ENCODE results near the gene RAB6B.

The RAB6B gene

DNA sequence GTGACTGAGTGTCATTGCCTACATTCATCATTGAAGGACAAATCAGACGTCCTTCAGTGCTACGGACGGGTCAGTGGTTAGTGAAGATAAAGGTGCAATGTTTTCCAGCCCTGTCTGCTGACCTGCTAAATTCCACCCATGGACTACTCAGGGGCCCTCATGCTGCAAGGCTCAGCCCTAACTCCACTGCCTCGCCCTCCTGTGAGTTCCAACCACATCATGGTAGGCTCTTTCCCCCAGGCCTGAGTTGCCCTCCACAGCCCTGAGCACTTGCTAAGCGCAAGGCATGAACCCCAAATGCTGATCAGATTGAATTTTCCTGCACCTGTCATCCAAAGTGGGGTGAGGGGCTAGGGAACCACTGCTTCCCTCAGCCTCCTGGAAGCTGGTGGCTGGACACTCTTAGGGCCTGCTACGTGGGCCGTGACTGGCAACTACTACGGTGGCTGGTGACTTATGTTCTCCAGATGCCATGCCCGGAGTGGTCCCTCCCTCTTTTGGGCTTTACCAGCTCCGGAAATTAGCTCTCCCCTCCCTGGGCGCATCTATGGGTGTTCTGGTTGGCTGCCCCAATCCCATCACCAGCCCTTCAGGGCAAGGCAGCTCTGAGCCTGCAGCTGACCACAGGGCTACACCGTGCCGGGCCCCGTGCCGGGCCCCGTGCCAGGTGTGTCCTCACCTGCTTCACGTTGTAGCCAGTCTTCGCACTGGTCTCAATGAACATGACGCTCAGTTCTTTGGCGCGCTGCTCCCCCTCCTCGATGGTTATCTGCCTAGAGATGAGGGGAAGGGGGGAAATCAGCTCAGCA is 58.0 kb downstream of the RAB6B start:
- no peak for DNase-seq

DNA sequence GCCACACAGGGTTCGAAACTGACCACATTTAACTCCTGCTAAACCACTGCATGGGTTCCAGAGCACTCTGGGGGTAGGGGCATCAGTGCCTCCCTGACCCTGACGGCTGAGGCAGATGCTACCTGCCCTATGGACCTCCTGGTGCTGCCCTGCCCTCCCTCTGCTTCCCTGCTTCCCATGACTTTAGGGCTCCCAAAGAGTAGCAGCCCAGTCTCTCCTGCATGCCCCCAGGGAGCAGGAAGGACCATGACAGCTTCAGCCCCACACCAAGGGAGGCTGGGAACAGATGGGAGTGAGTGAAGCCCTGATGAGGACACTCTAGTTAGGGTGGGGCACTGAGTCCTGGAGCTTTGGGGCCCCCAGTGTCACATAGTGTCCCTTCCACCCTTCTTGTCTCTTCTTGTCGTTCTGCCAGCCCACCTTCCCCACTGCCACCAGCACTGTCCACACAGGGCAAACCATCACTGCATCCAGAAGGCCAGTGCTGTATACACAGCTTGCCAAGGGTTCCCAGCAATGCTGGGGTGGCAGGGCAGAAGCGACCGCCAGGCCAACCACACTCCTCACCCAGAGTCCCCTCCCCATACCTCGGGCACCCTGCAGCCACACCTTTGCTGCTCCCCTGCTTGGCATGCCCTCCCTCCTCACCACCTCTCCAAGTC is 59.1 kb downstream of the RAB6B start:
- no peak for DNase-seq

DNA sequence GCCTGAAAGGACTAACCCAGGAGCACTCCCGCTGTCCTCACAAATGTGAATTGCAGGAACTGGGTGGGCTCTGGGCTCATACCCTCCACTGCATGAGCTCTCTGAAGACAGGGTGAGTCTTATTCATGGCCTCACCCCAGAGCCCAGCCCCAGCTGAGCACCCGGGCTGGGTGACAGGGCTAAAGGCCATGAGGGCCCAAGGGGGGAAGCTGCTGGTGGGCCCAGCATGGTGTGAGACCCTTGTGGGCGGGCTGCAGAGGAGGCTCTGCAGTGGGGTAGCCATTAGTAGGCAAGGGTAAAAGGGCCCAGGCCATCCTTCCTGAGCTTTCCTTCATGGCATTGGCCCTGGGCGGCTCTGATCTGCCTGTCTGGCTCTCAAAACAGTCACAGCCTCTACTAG is 59.7 kb downstream of the RAB6B start:
- no peak for DNase-seq

DNA sequence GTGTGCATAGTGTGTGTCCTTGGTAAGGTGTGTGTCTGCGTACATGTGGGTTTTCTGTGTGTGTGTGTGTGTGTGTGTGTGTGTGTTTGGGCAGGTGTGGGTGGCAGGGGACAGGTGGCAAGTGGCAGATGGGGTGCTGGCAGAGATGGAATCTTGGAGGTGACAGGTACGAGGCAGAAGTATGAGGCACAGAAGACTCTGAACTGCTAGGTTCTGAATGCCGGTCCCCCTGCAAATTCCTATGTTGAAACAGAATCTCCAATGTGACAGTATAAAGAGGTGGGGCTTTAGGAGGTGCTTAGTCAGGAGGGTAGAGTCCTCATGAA is 60.3 kb downstream of the RAB6B start:
- no peak for DNase-seq

DNA sequence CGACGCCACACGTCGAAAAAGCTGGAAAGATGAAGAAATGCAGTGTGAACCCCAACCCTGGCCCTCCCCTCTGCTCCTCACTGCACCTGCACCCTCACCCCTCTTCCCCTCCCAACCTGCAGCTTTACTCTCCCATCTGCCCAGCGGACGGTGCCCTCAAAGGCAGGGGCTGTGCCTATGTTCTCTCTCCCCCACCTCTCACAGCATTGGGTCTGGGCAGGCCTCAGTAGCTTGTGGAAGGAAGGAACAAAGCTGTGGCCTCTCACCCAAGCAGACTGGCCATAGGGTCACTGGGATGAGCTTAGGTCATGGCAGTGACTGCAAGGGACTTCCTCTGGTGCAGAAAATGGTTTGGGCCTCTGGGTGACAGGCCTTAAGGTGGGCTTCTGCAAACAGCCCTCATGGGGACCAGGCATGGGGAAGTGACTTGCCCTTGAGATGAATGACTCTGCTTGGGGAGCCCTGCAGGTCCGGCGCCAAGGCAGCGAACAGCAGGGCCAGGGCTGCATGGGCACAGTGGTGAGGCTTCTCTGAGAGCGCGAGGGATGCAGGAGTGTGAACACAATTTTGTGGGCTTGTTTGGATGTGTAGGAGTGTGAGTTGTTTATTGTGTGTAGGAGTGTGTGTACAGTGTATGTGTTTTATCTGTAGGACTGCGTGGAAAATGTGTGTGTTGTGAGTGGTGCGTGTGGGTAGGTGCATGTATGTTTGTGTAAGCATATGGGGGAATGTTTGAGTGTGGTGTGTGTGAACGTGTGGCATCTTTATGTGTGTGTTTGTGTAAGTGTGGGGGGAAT is 60.9 kb downstream of the RAB6B start:
- DNase-seq = no peak

DNA sequence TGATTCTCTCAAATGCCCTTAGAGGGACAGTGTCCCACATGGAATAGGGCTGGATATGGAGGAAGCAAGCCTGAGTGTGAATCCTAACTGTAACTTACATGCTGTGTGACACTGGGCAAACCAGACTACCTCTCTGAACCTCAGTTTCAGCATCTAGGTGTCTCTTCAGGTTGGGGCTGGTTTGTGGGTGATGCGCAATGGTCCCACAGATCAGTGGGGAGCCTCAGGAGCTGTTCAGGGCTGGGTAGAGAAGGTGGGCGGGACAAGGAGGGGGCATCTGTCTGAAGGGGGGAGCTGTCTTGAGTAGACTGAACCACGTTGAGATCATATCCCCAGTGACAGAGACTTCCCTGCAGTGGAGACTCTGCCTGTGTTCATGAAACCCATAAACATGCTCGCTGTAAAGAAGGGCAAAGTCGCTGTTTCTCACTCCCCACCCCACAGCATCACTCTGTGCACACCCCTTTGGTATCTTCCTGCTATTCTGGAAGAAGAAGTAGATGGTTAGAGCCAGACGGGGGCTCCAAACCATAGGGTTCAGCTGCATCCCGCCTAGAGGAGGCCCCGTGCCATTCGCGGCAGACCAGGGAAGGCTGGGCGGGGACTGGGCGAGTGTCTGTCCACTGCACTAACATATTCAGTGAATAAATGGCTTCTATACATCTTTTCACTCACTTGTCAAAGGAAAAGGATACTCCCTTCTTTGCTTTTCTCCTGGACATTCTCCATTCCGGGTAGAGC is 61.6 kb downstream of the RAB6B start:
- DNase-seq = no peak

DNA sequence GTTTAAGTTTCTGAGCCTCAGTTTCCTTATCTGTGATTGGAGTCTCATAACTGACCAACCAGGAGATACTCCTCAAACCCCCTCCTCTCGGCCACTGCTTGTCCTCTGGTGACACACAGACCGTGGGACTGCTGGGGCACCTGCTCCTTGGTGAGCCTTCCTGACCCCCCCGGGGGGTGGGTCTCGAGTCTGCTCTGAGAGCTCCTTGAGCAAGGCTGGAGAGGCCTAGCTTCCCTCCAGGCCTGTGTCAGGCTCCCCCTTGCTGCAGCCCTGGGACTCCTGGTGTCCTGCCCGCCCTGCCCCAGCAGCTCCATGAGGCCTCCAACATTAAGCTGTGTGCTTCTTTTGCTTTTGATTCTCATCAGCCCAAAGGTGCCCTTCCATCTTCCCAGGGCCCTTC is 62.4 kb downstream of the RAB6B start:
- no peak for DNase-seq

DNA sequence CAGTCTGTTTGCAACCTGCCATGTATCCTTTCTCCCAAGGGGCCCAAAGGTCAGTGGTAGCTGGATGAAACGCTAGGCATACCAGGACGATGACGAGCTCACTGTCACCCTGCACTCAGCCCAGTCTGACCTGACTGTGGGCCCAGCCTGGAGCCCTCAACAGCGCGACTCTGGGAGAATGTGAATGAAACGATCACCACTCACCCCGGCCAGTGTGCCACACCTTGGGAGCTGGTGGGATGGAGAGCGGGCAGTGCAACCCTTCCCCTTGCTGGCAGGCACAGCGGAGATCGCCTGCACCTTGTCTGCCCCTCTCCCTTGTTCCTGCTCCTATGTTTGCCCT is 62.9 kb downstream of the RAB6B start:
- DNase-seq = no peak

DNA sequence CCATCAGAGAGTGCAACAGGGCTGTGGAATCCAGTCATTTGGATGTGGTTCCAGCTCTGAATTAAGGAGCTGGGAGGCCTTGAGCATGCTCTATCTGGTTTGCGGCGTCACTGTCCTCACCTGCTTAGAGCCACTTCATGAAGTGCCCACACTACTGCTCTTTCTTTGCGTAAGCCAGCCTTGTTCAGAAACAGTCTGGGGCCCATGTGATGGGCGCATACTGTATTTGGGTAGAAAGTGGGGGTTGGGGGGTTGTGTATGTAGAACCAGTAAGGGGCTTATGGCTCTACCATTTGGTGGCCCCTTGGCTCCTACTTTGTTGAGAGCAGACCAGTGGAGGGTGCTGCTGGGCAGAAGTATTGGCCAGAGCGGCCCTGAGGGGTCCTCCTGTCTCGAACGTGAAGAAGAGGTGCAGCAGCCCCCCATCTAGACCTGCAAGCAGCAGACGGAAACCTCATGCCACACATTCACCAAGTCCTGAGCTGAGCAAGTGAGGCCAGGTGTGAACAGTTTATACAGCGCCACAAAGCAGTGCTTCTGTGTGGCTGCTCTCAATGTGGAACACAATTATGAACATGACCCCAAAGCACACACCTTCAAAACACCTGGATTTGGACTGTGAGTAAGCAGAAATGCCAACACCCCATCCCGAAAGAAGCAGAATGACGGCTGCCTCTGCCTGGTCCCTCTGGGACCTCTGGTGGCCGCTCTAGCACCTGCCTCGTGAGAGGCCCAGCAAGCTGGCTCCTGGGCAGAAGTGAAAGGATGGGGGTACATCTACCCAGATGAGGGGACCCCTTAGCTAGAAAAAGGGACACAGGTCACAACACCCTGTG is 63.5 kb downstream of the RAB6B start:
- DNase-seq = no peak

DNA sequence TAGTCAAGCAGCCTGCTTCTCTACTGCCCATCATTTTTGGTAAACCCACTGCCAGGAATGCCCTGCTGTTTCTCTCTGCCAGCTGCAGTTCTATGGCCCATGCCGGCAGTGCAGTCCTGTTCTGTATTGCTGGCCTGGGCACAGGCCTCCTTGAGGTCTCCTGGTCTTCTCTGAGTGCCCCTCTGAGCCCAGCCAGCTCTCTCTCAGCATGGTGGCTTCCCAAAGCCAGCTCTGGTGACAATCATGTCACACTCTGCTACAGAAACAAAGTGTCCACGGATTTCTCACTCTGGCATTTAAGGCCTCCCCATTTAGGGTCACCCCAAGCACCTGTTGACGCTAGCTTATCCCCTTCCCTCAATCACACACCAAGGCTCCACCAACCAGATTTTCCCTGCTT is 65.6 kb downstream of the RAB6B start:
- no peak for DNase-seq

DNA sequence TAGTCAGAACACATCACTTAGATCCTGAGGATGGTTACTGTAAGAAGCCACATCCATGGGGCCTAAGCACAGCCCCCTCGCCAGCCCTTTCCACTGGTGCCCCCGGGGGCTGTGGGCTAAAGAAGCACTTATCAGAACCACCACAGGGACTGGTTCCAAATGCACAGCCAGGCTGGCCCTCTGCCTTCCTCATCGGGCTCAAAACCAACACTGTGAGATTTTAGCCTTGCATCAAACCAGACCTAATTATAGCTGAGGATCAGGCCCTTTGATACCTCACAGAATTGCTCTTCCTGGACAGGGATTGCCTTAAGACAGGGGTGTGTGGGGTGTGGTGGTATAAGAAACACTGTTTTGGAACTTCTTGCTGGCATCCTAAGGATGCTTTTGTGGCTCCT is 66.4 kb downstream of the RAB6B start:
- DNase-seq = no peak

DNA sequence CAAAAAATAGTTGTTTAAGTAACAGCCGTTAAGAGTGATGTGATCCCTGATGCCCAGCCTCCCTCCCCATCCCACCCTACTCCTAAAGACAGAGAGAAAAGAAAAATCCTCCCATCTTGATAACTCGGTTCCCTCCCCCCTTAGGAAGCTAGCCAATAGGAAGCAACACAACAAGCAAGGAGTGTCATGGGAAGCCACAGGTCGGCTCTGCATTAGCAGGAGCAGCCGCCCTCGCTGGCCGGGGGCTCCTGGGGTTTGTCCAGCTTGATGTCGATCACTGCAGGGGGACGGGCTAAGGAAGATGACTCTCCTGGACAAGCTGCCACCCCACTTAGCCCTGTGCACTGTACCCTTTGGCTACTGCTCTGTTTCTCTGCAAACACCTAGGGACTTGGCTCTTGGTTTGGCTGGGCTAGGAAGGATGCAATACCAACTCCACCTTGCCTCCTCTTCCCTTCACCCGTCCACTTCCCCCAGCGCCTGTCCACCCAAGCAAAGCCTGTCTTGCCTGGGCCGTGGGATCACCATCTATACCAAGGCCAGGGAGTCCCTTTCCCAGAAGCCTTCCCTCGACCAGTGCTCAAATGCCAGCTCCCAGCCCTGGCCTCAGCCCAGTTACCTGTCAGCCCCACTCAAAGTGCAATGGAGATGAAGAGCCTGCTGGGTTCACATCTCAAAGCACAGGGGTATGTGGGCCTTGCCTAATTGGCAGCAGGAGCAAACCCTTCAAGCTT is 66.9 kb downstream of the RAB6B start:
- DNase-seq = no peak

DNA sequence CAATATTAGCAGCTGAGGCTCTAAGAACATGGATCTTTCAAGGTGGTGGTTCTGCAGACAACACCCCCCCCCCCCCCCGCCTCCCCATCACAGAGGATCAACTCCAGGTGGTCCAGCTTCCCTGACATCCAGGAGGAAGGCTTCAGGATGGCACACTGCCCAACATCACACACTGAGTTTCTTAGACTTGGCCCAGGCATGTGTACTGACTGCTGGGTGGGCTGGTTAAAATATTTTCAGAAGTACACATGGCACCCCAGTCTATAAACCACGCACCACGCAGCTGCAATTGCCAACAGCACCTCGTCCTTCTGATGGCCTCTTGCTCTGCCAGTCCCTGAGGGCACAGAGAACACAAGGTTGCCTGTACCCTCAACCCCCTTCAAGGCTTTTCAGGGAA is 68.0 kb downstream of the RAB6B start:
- no peak for DNase-seq

DNA sequence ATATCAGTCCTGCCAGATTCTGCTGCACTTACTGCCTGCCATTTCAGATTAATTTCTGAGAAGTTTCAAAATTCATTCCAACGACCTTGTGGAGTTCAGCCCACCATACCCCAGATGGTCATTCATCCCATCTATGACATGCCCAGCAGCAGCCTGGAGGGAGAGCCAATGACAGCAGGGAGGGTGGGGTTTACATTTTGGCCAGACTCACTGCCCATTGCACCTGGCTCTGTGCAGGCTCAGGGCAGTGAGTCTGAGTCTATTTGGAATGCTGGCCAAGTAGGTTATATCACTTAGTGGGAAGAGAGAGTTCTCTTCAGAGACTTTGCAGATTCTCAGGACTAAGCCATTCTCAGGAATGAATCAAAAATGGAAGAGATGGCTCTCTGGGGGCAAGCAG is 68.5 kb downstream of the RAB6B start:
- DNase-seq = no peak

DNA sequence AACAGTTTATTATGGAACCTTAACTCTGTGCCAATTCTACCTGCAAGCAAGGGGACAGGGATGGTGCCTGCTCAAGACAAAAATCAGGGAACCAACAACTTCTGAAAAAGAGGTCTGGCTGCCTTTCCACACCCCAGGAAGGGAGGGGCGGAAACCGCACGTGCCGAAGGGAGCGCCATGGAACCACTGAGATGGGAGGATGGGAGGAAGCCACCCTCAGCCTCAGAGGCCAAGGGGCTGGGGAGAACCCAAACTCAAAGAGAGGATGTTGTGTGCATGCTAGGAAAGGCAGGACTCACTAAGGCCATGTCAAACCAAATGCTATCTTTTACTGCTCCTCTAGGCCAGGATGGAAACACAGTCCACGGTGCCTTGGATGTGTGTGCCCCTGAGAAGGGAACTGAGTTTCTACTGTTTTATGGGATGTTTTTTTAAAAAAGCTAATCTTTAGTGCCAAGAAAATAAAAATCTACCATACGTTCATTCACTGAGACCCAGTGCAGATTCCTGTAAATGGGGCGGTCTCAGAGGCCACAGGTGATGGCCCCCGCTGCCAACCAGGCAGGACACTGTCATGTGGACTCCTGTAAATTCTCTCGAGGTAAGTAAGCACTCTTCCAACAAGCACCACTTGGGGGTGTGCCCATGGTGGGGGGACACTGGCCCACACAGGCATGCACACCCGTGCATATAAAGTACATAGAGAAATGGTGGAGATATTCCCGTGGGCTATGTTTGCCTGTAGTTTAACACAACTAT is 69.5 kb downstream of the RAB6B start:
- no peak for DNase-seq

DNA sequence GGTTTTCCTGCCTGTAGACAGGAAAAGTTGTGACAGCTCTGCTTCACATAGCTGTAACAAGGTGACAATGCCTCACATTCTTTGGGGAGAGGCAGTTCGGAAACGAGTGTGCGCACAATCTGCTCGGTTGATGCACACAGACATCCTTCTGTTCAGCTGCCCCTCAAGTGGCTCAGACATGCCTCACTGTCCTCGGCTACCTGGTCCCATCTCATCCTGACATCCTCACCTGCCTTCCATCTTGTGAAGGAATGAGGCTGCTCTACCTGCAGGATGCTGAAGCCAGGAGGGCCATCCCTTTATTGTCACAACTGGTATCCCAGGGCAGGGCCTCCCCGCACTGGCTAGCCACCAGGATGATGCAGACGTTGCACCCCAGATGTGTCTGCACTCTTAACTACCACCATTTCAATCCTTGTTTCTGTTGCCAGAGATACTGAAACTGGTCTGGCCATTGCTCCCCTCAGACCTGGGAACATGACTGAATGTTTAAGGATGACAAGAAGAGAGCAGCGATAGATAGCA is 70.7 kb downstream of the RAB6B start:
- DNase-seq = no peak

DNA sequence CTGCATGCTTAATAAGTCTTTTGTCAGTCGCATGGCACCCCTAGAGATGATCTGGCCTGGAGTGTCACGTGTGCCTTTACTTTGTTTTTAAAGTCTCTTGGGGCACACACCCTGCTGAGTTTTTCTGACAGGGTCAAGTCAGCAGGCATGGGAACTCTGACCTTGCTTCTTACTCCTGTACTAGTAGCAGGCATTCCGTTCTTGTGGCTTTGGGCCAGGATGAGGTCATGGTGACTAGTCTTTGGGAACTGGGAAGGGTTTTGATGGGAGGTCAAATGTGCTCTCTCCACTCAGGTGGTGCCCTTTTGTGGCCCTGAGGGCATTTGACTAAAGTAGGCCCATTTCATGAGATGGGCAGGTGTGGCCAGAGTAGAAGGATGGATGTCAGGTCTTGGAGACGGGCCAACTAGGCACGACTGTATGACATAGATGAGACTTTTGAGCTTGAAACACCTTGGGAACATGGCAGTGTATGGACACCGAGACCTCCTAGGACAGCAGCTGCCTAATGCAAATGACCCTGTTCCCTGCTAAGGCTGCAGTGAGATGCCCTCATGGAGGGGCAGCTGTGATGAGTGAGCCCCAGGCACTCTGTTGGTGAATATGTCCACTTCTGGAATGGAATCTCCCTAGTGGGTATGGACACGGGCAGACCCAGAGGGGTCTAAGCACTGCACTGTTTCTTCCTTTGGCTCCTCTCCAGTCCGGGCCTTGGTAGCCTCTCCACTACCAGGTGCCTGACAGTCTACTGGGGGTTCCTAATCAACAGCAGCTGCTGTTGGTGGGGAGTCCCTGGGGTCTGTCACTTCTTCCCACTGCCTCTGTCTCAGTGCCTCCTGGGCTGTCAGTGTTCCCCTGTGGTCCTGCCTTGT is 73.7 kb downstream of the RAB6B start:
- peak in 10 of 56 donors; percentile 8 to 78 (median 21) for DNase-seq
